ENCODE data around the gene LHX6.

LHX6 gene

DNA sequence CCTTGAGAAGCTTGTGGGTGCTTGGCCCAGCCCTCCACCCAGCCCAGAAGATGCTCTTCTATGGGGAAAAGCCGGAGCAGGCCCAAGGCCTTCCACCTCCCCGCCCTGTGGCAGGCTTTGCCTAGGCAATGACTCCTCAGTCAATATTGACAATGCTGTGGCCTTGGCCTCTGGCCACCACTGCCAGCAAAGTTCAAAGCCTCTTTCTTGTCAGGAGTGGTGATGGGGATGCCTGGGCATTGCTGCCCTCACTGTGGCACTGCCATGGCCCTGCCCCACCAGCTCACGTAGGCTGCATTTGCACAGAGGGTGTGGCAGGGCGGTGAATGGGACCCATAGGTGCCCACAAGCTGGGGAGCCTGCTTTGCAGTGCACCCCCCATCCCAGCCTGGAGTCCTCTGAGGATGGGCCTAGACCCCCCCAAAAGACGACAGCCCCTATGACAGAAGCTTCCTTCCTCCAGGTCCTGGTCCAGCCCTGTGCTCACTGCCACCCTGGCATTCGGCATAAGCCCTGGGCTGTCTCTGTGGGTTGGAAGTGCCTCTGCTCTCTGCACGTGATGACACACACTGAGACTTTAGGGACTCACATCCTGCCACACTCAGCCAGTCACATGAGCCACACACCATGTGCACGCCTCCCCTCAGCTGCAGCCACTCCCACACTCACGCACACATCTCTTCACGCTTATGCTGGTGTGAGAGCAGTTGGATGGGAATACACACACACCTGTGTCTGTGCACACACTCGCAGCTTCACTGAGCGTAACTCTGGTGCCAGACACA is 38.0 kb downstream of the LHX6 start:
- no peak for DNase-seq (ENCODE audit: low read depth)

DNA sequence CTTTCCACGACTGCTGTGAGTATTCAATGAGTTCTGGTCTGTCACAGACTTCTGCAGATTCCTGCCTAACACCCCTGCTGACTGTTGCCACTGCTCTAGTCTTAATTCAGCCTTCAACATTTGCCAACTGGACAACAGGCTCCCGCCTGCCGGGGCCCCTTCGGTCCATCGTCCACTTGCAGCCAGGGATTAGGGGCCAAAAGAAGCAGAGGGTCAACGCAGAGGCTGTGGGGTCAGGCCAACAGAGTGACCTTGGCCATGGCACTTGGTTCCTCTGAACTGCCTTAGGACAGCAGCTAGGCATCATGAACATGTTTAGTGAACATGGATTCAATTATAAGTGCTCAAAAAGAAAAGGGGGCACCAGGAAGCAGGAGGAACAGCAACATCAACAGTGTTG is 40.4 kb downstream of the LHX6 start:
- no peak for DNase-seq (ENCODE audit: low read depth)

DNA sequence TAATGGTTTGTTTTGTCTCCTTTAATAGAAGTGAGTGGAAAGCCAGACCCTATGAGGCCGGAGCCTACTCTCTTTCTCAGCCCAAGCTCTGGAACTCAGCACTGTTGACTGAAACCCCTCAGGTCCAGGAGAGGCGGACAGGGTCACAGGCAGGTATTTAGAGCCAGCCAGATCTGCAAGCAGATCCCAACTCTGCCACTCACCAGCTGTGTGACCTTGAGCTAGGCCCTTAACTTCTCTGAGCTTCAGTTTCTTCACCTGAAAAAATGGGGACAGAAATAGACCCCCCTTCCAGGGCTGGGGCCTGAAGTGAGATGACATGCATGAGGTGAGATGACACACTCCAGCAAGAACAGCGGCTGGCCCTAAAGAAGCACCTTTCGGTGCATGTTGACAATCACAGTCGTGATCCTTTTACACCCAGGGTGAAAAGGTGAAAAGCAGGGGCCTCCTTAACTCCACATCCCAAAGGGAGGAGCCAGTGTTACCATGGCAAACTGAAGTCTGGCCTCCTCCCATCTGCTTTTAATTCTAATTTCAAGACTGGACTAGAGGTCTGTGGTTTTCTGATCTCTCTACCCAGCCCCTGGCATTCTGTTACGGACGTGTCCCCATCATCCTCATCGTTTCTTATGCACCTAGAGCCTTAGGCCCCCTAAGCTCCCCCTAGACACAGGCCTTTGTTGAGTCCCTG is 41.8 kb downstream of the LHX6 start:
- DNase-seq (ENCODE audit: low read depth): no peak

DNA sequence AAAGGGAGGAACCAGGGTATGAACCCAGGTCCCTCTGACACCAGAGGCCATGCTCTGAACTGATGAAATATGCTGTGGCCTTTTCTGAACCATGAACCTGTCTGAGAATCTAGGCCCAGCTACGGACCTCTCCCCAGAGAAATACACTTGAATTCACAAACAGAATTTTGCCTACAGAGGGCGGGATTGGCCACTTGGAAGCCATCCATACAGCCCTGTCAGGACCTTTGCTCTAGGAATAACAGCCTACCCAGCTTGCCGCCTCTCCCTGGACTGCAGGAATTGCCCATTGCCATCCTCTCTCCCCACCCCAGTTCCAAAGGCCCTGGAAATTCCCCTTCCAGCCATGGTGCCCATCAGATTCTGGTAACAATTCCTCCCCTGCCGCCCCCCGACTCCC is 42.5 kb downstream of the LHX6 start:
- no peak for DNase-seq (ENCODE audit: low read depth)

DNA sequence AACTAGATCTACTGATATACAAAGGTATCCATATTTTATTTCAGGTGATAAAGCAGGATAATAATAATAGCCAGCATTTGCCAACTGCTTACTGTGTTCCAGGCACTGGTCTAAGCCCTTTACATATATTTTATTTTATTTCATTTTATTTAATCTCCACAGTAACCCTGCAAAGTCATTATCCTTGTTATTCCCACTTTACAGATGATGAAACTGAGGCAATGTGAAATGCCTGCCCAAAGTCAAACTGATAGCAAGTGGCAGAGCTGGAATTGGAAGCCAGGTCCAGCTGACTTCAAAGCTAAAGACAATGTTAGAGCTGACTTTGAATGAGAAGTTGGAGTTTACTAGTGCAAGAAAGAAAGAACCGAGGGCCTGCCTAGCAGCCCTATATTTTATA is 44.2 kb downstream of the LHX6 start:
- no peak for DNase-seq (ENCODE audit: low read depth)

DNA sequence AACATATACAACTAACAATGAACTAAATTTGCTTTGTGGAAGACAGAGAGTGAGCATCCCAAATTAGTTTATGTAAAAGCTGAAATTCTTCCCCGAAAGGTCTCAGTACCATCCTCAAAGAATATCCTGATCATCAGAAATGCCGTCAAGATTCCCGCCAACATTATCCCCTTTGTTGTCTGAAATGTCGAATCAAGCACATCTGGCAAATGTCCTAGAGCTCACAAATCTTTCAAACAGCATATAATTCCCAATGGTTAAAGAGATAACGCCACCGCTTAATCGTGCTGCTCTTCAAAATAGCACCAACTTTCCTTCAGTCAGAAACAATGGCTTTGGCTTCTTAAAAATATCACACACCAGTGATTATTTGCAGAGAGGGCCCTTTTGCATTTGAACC is 45.3 kb downstream of the LHX6 start:
- DNase-seq (ENCODE audit: low read depth): no peak

DNA sequence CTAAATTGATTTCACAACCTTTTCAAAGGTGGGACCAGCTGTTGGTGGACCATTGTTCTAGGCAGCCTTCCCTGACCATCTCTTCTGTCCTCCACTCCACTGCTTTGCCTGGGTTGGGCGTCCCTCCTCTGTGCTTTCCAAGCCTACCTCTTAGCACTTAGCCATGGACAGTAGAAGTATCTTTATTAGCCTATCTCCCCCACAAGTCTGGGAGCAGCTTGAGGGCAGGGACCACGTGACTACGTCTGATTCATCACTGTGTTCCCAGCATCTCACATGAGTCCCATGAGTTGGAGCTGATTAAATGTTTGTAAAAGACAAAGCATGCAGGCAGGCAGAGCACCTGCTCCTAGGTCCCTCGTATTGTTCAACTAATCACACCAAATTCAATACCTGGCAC is 48.1 kb downstream of the LHX6 start:
- no peak for DNase-seq (ENCODE audit: low read depth)

DNA sequence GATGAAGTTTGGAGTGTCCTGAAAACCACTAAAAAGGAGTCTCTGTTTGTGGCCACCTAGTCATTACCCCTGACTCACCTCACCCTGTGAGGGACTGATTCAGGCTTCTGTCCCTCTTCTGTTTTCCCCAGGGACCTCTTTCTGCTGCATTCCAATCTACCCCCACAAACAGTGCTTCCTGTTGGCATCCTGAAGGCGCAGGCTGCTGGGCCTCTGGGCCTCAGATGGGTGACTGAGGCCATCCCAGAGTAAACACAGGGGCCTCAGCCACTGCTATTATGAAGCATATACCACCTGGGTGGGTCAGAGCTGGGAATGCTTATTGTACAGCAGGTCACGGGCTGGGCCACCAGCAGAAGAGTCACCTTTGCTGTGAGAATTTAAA is 49.1 kb downstream of the LHX6 start:
- DNase-seq (ENCODE audit: low read depth): no peak

DNA sequence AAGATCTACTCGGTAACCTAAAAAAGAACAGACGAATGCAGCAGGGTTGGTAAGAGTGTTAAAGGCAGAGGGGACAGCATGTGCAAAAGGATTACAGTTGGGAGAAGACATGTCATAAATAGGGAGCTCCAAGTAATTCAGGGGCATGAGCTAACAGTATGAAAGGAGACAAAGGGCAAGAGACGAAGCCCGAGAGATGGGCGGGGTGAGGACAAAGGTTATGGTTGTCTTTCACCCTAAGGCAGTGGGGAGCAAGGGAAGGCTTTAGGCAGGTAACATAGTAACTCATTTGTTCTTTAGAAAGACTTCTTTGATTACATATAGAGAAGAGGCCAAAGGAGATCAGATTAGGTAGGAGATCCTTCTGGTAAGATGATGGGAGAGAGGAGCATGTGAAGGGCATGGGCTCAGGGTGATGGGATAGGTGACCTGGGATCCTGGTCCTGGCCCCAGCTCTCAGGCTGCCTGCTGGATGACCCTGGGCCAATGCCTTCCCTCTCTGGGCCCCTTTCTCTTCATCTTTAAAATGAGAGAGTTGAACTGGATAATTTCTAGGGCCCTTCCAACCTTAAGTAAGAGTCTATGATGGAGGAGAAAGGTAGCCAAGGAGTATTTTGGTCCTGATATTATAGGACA is 49.6 kb downstream of the LHX6 start:
- no peak for DNase-seq (ENCODE audit: low read depth)

DNA sequence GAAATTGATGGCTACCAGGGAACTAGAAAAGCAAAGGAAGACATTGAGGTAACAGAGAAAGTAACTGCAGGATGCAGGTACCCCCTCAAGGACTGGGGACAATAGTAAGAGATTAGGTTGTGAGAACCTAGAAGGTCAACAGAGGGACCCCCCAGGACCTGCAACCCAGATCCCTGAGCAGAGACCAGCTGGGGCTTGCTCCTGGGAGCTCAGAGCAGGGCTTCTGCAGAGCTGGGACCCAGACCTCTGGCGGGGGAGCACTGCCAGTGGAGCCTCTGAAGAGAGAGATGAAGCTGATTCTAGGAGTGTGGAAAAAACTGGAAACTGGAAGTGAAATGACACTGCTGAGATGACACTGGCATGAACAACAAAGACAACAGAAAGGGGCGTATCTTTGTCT is 51.8 kb downstream of the LHX6 start:
- no peak for DNase-seq (ENCODE audit: low read depth)

DNA sequence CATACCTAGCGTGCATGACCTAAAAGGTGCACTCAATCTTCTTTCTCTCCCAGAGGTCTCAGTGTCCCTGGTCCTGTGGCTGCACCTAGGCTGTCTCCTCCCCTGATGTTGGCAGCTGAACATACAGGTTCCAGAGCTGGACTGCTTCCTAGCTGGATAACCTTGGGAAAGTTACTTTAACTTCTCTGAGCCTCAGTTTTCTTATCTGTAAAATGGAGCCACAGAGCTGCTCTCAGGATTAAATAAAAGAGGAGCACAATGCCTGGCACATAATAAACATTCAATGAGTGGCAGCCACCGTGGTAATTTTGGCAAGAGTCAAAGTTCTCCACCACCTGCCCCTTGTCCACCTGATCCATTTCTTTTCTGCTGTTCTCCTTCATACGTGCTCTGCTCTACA is 55.1 kb downstream of the LHX6 start:
- DNase-seq (ENCODE audit: low read depth): no peak

DNA sequence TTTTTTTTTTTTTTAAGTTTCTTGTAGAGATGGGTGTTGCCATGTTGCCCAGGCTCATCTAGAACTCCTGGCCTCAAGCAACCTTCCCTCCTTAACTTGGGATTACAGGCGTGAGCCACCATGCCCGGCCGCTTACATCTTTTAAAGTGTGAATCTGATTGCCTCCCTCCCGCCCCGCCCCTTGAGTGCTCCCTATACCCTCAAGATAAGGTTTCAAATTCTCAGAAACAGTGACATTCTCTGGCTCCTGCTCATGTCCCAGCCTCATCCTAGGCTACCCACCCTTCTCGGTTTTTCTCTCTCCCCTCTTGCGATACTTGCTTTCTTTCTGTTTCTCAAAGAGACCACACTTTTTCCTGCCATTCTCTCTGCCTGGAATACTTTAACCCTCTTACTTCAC is 56.6 kb downstream of the LHX6 start:
- DNase-seq (ENCODE audit: low read depth): no peak

DNA sequence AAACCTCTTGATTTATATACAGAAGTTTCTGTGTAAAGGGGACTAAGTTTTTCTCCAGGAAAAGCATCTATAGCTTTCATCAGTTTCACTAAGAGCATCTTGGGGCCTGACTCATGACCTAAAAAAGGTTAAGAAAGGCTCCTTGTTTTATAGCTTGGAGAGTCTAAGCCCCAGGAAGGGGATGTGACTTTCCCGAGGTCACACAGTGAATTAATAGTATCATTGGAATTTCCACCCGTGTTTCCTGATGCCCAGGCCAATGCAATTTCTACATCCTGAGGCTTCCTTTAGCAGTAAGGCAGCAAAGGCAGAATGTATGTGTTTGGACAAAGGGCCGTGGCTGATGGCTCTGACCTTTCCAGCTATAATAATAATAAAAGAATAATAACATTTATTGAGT is 60.4 kb downstream of the LHX6 start:
- DNase-seq (ENCODE audit: low read depth): no peak

DNA sequence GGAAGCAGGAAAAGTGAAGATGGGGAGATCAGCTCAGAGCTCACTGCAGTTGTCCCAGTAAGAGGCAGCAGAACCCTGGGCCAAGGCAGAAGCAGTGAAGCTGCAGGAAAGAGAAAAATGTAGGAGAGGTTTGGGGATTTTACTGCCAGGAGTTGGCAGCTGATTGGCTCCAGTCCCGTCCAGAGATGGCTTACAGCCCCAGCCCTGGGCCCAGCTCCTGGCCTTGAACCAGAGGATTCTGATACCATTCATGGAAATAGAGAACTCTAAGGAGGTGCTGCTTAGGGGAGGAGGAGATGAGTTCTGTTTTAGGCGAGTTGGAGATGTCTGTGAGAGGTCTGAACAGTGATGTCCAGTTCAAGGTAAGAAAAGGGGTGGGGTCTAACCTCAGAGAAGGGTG is 64.5 kb downstream of the LHX6 start:
- no peak for DNase-seq (ENCODE audit: low read depth)

DNA sequence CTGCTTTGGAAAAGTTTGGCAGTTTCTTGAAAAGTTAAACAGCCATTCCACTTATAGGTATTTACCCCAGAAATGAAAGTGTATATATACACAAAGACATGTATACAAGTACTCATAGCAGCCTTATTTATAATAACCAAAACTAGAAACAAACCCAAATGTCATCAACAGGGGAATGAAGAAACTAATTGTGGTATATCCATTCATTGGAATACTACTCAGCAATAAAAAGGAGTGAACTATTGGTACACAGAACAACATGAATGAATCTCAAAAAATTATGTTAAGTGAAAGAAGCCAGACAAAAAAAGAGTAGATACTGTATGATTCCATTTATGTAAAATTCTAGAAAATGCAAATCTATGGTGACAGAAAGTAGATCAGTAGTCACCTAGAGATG is 66.3 kb downstream of the LHX6 start:
- no peak for DNase-seq (ENCODE audit: low read depth)

DNA sequence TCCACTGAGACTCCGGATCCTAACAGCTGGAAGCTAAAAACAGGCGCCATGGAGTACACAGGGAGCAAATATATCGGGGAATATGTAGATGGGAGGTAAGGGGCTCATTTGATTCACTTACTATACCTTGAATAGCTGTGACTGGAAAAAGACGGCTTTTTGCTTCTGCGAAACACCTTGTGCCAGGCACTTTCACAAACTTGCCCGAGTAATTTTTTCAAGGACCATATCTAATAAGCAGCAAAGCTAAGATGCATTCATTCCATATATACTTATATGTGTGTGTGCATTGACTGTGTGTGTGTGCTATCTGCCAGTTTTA is 68.9 kb downstream of the LHX6 start:
- no peak for DNase-seq (ENCODE audit: low read depth)

DNA sequence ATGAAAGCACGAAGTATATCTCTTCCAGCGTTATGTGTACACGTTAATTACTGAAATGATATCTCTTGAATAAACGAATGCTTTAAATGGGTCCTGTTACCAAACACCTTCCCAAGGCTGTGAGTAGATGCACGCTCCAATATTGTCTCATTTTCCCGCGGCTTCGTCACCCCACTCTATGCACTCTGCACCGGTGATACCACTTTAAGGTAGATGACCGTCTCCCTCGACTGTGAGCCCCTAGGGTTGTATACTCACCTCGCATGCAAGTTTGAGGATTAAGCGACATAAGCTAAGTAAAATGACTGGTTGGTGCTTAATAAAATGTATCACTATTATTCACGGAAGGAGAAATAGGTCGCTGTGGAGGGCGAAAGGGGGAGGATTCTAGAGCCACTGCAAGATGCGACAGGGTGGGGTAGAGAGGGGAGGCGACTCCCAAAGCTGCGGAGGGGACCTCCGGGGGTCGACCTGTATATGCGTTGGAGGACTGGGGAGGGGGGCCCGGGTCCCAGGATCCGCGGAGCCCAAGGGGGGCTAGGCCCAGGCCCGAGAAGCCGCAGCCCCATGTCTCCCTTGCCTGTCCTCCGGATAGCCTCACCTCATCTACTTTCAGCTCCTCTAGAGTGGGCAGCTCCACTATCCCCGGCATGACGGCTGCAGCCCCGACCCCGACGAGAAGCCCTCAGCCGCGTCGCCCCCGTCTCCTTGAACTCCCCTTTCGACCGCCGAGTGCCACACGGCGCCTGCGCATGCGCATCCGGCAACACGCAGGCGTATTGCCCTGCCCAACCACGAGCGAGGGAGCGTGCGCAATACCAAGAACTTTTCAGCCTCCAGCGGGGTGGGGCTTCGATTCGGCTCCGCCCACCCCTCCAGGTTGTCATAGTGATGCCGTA is 69.5 kb downstream of the LHX6 start, which contains the start of the genes MORN5 and NDUFA8:
Gene MORN5 (plus strand): TSS at position 883 of the 899 bp plus-strand sequence. CDS start 65 bp downstream, outside the sequence.
Gene NDUFA8 (minus strand): TSS at position 754 of the 899 bp plus-strand sequence. CDS start 102 bp downstream, at position 652.
- peak; percentile 94 for DNase-seq (ENCODE audit: low read depth)

DNA sequence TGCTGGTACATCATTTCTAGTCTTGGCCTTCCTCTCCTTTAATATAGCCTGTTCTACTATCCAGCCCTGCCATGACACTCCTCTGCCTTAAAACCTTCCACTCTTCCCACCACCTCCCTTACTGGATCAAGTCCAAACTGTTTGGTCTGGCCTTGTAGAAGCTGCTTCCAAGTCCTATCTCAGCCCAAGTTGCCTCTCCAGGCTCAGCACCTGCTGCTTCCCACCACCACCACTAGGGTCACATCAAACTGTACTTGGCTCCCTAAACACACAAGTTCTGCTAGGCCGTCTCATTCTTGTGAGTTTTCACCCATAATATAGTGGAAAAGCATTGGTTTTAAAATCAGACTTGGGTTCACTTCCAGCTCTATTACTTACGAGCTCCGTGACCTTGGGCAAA is 70.6 kb downstream of the LHX6 start:
- no peak for DNase-seq (ENCODE audit: low read depth)

DNA sequence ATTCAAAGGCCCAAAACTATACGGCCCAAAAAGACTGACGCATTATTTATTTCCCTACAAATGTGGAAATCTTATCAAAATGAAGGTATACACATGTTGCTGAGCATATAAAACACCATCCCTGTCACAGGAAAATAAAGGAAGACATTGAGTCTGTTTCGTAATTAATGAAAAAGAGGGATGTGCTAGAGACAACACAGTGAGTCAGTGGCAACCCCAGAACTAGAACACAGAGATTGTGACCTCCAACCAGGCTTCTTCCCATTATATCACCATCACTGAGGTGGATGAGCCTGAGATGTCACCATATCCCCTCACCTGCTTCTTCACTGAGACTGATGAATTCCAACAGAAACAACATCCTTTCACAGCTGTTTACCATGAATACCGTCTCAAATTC is 73.0 kb downstream of the LHX6 start:
- no peak for DNase-seq (ENCODE audit: low read depth)

All from stimulated activated CD8-positive, alpha-beta memory T cell treated with anti-CD3 and anti-CD28 coated beads, Interleukin-12 subunit alpha, Interleukin-12 subunit beta, amount 100 ng/mL, for 4 hours (primary cell).